22Rv1 (cell line): Measurements from ENCODE around the gene EFCAB9.
"Not testable (repeated sequence)": the region's sequence is repeated elsewhere in the genome, so short reads cannot be mapped to it uniquely, and the experiment has no call there.

Experiments
- H3K27ac ChIP-seq: fragments of 450-650 bp; 2 replicates; pipeline ENCODE4 v1.5.1; 2017
- ZFX ChIP-seq: fragments of 450-650 bp; IDR thresholded peaks from 2 replicates; pipeline ENCODE4 v1.6.1; 2017; ENCODE audit warnings: antibody characterized with exemption, borderline replicate concordance
- TF ChIP-seq, protein P1 (sequence below): fragments of 450-650 bp; IDR thresholded peaks from 2 replicates; pipeline ENCODE4 v1.5.1; 2017; ENCODE audit warnings: mild to moderate bottlenecking

The EFCAB9 gene

DNA sequence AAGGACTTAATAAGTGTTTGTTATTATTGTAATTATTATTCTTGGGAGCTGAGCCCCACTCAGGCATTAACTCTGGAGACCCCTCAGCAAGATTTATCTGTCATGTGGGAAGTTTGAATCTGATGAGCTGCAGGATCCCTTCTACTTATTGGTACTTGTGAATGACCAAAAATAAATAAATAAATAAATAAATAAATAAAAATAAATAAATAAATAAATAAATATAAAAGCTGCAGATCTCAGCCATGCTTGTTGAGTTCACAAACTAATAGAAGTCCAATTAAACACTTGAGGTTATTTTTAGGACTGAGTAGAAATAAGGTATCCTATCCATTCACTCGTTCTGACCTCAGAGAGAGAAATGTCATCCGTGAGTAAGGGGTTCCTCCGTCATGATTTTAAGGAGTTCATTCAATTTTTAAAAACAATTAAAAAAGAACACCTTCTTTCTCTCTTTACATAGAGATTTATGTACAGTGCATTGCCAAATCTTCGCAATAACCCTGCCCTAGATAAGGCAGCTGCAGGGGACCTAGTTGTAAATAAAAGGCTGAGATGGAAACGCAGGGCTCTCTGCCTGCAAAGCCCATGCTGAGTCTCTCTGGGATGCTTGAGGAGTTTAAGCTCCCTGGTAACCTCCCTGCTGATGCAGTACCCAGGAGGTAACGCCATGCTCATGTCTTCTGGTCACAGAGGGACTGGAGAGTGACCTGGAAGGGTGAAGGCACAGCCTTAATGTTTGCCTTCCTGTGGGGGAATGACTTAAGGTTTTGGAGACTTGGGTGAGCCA, 1.2 kb downstream of the EFCAB9 start:
- TF ChIP-seq ZFX: no peak
- TF ChIP-seq, protein P1, sequence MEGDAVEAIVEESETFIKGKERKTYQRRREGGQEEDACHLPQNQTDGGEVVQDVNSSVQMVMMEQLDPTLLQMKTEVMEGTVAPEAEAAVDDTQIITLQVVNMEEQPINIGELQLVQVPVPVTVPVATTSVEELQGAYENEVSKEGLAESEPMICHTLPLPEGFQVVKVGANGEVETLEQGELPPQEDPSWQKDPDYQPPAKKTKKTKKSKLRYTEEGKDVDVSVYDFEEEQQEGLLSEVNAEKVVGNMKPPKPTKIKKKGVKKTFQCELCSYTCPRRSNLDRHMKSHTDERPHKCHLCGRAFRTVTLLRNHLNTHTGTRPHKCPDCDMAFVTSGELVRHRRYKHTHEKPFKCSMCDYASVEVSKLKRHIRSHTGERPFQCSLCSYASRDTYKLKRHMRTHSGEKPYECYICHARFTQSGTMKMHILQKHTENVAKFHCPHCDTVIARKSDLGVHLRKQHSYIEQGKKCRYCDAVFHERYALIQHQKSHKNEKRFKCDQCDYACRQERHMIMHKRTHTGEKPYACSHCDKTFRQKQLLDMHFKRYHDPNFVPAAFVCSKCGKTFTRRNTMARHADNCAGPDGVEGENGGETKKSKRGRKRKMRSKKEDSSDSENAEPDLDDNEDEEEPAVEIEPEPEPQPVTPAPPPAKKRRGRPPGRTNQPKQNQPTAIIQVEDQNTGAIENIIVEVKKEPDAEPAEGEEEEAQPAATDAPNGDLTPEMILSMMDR: no peak
- no peak overlapping the region for H3K27ac ChIP-seq

DNA sequence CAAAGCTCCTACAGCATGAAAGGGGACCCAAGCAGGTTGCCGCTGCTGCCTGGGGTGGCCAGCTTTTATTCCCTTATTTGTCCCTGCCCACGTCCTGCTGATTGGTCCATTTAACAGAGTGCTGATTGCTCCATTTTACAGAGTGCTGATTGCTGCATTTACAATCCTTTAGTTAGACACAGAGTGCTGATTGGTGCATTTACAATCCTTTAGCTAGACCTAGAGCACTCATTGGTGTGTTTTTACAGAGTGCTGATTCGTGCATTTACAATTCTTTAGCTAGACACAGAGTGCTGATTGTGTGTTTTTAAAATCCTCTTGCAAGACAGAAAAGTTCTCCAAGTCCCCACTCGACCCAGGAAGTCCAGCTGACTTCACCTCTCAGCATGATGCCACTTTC, 3.8 kb downstream of the EFCAB9 start:
- not testable (repeated sequence) for H3K27ac ChIP-seq

DNA sequence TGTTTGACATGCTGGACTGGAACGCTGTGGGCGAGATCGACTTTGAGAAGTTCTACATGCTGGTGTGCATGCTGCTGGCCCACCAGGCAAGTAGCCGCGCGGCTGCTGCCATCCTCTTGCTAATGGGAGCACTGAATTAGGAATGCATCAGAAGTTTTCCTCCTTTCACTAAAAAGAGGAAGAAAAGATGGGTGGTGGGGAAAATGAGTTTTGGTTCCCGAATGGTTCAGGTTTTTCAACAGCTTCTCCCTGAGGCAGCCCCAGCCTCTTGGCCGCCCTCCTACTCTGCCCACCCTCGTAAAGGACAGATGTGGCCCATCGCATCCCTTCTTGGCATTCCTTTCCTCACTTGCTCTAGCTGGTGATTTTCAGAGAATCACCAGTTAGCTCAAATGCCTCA, 5.5 kb downstream of the EFCAB9 start:
- H3K27ac ChIP-seq: no peak overlapping the region
- TF ChIP-seq ZFX: no peak
- TF ChIP-seq, protein P1: no peak

DNA sequence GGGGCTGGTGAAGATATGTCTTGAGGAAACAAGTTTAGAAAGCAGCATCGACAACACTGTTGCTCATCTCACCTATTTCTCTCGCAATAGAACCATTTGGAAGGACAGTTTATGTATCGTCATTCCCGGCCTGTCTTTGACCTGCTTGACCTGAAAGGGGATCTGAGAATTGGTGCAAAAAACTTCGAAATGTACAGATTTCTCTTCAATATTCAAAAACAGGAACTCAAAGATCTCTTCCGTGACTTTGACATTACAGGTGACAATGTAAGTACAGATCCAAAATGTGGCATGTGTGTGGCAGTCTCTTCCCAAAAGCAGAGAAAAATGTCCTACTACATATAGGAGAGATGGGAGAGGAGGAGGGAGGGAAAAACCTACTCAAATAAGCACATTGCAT, 6.5 kb downstream of the EFCAB9 start:
- TF ChIP-seq, protein P1: no peak
- TF ChIP-seq ZFX: no peak
- H3K27ac ChIP-seq: no peak overlapping the region

DNA sequence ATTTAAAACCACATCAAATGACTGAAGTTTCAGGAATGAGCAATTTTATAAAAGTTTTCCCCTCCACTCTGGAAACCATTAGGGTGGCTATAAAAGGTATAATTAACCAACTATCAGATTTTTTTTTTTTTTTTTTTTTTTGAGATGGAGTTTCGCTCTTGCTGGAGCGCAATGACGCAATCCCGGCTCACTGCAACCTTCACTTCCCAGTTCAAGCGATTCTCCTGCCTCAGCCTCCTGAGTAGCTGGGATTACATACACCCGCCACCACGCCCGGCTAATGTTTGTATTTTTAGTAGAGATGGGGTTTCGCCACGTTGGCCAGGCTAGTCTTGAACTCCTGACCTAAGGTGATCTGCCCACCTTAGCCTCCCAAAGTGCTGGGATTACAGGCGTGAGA, 12.0 kb downstream of the EFCAB9 start:
- not testable (repeated sequence) for H3K27ac ChIP-seq

DNA sequence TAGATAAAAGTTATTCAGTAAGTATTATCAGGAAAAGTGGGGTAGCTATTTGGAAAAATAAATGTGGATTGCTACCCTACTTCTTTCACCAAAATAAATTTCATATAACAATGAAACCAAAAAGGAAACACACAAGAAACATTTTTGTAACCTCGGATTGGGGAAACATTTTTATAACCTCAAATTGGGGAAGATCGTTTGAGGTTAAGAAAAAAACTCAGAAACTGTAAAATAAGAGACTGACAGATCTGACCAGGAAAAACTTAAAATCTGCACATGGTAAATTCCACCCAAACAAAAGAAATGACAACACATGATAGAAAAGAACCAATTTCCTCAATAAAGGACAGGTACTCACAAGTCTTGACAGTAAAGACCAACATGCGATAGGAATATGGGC, 13.5 kb downstream of the EFCAB9 start:
- no peak overlapping the region for H3K27ac ChIP-seq
- TF ChIP-seq, protein P1: no peak
- TF ChIP-seq ZFX: no peak

DNA sequence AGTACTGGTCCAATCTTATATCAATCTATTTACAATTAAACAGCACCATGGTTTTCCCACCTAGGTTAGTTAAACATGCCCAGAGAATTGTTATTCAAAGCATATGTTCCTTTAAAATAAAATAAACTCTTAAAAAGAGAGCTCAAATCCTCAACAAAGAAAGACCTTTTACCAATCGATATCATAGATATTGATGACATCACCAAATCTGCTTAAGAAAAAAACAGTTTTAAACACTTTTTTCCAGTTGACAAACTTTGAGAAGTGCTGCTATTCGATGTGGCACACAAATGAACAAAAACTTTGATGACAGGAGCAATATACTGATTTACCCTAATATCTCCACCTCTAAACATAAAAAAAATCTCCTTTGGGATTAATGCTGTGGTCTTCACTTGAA, 15.7 kb downstream of the EFCAB9 start:
- no peak overlapping the region for H3K27ac ChIP-seq
- TF ChIP-seq, protein P1: no peak
- TF ChIP-seq ZFX: no peak

DNA sequence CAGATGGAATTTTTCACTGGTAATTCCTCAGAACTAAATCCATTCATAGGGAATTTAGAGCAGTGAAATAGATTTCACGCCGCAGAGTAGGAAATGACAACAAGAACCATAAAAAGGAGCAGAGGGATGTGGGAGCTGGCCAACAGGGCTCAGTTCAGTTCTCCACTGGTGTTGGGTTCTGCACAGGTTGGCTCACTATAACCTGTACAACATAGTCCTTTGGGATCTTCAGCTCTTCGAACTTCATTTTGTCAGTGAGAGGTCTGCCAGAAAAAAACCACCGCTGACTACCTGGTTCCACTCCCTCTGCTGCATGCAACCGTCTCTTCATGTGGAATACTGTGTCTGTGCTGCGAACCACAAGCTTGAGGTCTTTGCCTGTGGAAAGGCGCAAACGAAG, 17.7 kb downstream of the EFCAB9 start:
- TF ChIP-seq ZFX: no peak
- TF ChIP-seq, protein P1: no peak
- no peak overlapping the region for H3K27ac ChIP-seq
